Measurements from ENCODE around the gene HIVEP3.

Gene HIVEP3

GRCh38 chr1:41664861-41665640 is 253.7 kb downstream of the HIVEP3 start:
- DNase-seq (ENCODE audit: low read depth) = no peak

GRCh38 chr1:41663671-41664400 is 254.9 kb downstream of the HIVEP3 start:
- DNase-seq (ENCODE audit: low read depth) = no peak

- DNase-seq (ENCODE audit: low read depth) = no peak
Measured at GRCh38 chr1:41662765-41663437, 255.8 kb downstream of the HIVEP3 start.

GRCh38 chr1:41662061-41662764 is 256.5 kb downstream of the HIVEP3 start:
- DNase-seq (ENCODE audit: low read depth) = peak; percentile 45

GRCh38 chr1:41661428-41662060 is 257.2 kb downstream of the HIVEP3 start:
- no peak for DNase-seq (ENCODE audit: low read depth)

- DNase-seq (ENCODE audit: low read depth) = no peak
Measured at GRCh38 chr1:41660570-41661427, 257.9 kb downstream of the HIVEP3 start.

- no peak for DNase-seq (ENCODE audit: low read depth)
Measured at GRCh38 chr1:41659903-41660302, 258.8 kb downstream of the HIVEP3 start.

GRCh38 chr1:41659159-41659495 is 259.6 kb downstream of the HIVEP3 start:
- no peak for DNase-seq (ENCODE audit: low read depth)

- DNase-seq (ENCODE audit: low read depth) = no peak
Measured at GRCh38 chr1:41658431-41659158, 260.1 kb downstream of the HIVEP3 start.

GRCh38 chr1:41657679-41658295 is 260.9 kb downstream of the HIVEP3 start:
- DNase-seq (ENCODE audit: low read depth) = no peak

- DNase-seq (ENCODE audit: low read depth) = no peak
Measured at GRCh38 chr1:41656825-41657500, 261.8 kb downstream of the HIVEP3 start.

GRCh38 chr1:41656068-41656467 is 262.7 kb downstream of the HIVEP3 start:
- no peak for DNase-seq (ENCODE audit: low read depth)

GRCh38 chr1:41655632-41656031 is 263.1 kb downstream of the HIVEP3 start:
- no peak for DNase-seq (ENCODE audit: low read depth)

- no peak for DNase-seq (ENCODE audit: low read depth)
Measured at GRCh38 chr1:41653574-41653973, 265.1 kb downstream of the HIVEP3 start.

GRCh38 chr1:41652384-41653265 is 266.1 kb downstream of the HIVEP3 start:
- DNase-seq (ENCODE audit: low read depth) = no peak

GRCh38 chr1:41650028-41650880 is 268.5 kb downstream of the HIVEP3 start:
- no peak for DNase-seq (ENCODE audit: low read depth)

GRCh38 chr1:41649396-41650027 is 269.2 kb downstream of the HIVEP3 start:
- DNase-seq (ENCODE audit: low read depth) = no peak

Data from stimulated activated CD8-positive, alpha-beta memory T cell treated with anti-CD3 and anti-CD28 coated beads, Interleukin-7, amount 100 ng/mL, for 24 hours (primary cell).